AG10803 (cell line): ENCODE measurements around the gene SEC24D.
"Not testable (repeated sequence)": the region's sequence is repeated elsewhere in the genome, so short reads cannot be mapped to it uniquely, and the experiment has no call there.

Source experiments
- DNase-seq: peaks from one replicate; pipeline ENCODE4 v3.0.0; 2010; ENCODE audit warnings: low read depth
- H3K4me3 ChIP-seq: 2 replicates; pipeline ENCODE4 v1.5.1; 2011; ENCODE audit warnings: mild to moderate bottlenecking, low read length, control low read depth
- TF ChIP-seq, protein P1 (sequence below): conservative IDR thresholded peaks from 2 replicates; pipeline ENCODE4 v1.5.1; 2011; ENCODE audit warnings: mild to moderate bottlenecking, low read length, control low read depth, inconsistent platforms

SEC24D gene, protein sequence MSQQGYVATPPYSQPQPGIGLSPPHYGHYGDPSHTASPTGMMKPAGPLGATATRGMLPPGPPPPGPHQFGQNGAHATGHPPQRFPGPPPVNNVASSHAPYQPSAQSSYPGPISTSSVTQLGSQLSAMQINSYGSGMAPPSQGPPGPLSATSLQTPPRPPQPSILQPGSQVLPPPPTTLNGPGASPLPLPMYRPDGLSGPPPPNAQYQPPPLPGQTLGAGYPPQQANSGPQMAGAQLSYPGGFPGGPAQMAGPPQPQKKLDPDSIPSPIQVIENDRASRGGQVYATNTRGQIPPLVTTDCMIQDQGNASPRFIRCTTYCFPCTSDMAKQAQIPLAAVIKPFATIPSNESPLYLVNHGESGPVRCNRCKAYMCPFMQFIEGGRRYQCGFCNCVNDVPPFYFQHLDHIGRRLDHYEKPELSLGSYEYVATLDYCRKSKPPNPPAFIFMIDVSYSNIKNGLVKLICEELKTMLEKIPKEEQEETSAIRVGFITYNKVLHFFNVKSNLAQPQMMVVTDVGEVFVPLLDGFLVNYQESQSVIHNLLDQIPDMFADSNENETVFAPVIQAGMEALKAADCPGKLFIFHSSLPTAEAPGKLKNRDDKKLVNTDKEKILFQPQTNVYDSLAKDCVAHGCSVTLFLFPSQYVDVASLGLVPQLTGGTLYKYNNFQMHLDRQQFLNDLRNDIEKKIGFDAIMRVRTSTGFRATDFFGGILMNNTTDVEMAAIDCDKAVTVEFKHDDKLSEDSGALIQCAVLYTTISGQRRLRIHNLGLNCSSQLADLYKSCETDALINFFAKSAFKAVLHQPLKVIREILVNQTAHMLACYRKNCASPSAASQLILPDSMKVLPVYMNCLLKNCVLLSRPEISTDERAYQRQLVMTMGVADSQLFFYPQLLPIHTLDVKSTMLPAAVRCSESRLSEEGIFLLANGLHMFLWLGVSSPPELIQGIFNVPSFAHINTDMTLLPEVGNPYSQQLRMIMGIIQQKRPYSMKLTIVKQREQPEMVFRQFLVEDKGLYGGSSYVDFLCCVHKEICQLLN

DNA sequence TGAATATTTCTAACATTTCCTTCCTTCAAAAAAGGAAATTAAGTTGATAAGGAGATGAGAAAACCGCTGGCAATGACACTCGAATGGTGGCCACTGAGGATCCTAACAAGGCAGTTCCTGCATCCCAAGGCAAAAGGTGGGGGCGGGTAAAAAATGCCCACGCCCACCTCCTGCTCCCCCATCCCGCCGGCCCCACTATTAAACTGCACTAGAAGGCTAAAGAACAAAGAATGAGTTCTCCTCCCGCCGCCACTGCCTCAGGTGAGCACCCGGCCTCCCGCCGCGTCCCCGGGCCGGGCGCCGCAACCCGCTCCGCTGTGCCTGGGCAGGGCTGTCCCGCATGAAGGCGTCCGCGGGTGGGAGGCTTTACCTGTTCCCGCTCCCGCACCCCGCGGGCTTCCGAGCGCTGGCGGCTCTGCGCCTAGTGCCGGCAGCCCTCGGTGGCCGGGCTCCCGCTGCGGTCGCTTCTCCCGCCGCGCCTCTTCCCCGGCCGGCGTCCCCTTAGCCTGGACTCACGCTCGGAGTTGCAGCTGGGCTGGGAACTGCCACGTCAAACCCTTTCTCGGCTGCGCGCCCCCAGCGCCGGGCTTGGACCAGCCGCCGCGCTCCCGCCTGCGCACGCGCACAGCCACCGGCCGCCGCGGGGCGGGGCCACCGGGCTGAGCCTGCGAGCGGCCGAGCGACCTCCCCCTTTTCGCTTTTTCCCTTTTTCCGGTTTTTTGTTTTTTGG, at the start of gene SEC24D:
Gene SEC24D, minus strand, starts transcription at position 556 of the 730 bp plus-strand sequence. CDS start 2,430 bp downstream, outside the sequence.
- DNase-seq, result peak; percentile 85
- TF ChIP-seq, protein P1, sequence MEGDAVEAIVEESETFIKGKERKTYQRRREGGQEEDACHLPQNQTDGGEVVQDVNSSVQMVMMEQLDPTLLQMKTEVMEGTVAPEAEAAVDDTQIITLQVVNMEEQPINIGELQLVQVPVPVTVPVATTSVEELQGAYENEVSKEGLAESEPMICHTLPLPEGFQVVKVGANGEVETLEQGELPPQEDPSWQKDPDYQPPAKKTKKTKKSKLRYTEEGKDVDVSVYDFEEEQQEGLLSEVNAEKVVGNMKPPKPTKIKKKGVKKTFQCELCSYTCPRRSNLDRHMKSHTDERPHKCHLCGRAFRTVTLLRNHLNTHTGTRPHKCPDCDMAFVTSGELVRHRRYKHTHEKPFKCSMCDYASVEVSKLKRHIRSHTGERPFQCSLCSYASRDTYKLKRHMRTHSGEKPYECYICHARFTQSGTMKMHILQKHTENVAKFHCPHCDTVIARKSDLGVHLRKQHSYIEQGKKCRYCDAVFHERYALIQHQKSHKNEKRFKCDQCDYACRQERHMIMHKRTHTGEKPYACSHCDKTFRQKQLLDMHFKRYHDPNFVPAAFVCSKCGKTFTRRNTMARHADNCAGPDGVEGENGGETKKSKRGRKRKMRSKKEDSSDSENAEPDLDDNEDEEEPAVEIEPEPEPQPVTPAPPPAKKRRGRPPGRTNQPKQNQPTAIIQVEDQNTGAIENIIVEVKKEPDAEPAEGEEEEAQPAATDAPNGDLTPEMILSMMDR, result no peak
- H3K4me3 ChIP-seq, result peak within 1 kb of the TSS; percentile 91

DNA sequence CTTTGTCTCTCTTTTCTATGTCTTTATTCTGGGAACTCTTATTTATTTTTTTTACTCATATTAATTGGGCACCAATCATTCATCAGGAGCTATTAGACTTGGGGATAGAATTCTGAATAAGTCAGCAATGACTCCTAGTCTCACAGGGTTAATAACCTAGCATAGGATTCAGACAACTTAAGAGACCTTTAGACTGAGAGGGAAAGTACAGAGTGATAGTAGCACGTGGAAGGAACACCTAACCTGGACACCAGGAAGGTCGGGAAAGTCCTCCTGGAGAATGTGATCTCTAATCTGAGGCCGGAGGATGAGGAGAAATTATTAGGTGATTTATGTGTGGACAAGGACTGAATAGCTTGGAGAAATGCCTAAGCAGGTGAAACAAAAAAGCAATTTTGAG, 48.8 kb upstream of the SEC24D start:
- TF ChIP-seq, protein P1, result no peak
- H3K4me3 ChIP-seq, result no peak overlapping the region
- DNase-seq, result no peak

DNA sequence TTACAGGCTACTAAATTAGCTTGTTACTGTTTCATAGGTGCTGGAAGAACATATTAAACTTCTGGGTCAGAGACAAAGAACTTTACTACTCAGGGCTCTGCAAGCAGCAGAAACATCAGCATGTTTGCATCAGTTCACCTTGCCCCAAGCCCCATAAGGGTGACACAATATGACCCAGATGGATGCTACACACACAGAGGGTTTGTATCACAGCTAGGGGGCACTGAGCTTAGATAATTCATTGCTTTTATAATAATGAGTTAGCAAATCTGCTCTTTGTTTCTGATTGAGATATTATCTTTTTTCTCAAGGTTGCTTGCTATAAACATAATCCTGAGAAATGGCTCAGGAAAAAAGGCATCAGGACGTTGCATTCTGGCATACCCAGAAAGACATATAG, 47.9 kb upstream of the SEC24D start:
- no peak for DNase-seq
- TF ChIP-seq, protein P1, result no peak; the same call in none of the 2 replicates
- H3K4me3 ChIP-seq, result no peak overlapping the region

DNA sequence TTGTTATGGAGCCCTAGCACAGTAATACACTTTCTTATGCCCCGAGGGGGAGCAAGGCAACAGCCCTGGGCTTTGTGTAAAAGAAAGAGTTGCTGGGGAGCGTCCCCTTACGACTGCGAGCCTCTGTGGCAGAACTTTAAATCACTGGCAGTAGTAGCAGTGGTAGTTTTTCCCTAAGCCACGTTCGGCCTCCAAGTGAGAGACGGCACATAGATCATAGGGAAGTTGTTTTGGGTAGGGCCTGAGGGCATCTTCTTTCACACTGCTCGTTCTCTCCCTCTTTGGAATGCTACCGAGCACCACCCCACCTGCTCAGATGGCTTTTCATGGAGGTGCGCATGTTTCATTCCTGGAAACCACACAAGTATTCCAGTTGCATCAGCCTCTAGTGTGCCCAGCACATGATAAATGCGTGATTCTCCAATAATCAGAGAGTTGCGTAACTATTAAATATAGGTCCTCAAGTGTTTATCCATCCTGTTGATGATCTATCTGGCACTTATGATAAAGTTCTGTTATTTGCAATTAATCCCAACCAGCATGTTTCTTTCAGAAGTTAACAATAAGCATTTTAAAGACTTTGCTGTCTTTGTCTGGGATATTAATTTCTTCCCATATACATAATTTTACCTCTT, 45.7 kb upstream of the SEC24D start:
- TF ChIP-seq, protein P1, result no peak
- H3K4me3 ChIP-seq, result no peak overlapping the region
- no peak for DNase-seq

DNA sequence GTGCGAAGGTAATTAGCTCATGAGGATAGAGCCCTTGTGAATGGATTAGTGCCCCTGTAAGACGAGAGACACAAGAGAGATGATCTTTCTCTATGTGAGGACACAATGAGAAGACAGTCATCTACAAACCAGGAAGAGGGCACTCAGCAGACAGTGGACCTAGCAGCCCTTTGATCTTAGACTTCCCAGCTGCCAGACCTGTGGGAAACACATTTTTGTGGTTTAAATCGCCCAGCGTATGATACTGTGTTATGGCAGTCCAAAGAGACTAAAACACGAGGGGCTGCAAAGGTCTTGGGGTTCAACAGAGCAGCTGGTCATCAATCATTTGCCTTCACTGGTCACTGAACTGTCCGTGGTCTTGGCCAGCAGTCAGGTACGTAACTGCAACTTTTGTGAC, 43.5 kb upstream of the SEC24D start:
- H3K4me3 ChIP-seq, result no peak overlapping the region
- no peak for DNase-seq
- TF ChIP-seq, protein P1, result no peak

DNA sequence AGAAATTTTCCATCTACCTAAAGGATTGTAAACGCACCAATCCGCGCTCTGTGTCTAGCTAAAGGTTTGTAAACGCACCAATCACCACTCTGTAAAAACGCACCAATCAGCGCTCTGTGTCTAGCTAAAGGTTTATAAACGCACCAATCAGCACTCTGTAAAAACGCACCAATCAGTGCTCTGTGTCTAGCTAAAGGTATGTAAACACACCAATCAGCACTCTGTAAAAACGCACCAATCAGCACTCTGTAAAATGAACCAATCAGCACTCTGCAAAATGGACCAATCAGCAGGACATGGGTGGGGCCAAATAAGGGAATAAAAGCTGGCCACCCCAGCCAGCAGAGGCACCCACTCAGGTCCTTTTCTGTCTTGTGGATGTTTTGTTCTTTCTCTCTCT, 42.6 kb upstream of the SEC24D start:
- not testable (repeated sequence) for DNase-seq, H3K4me3 ChIP-seq

DNA sequence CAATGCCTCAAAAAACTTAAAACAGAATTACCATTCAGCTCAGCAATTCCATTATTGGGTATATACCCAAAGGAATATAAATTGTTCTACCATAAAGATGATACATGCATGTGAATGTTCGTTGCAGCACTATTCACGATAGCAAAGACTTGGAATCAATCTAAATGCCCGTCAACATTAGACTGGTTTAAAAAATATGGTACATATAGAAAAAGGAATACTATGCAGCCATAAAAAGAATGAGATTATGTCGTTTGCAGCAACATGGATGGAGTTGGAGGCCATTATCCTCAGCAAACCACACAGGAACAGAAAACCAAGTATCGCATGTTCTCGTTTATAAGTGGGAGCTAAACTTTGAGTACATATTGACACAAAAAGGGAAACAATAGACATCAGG, 41.9 kb upstream of the SEC24D start:
- TF ChIP-seq, protein P1, result no peak
- DNase-seq, result no peak
- no peak overlapping the region for H3K4me3 ChIP-seq
